K562 (cell line): ENCODE measurements around the gene UBN1. TPM values are rescaled to one million over a fixed set of nuclear protein-coding genes. Genes with fewer than 3 reads are reported as not detected.

Experiments used
- ATAC-seq: fragments of 200-7000 bp; cut with Tn5 transposase; 3 replicates; pipeline ENCODE4 v1.9.1; 2020; ENCODE audit warnings: moderate library complexity
- BruUV-seq: library from RNA; stranded (reverse); fragments of 400-500 nt; replicated peaks from 2 replicates; lab custom pipeline; 2021; lab: Mats Ljungman, UMichigan
- CTCF ChIA-PET: fragments of 300-600 bp; formaldehyde crosslinking; extraction: SDS; loops from one replicate; lab custom pipeline; 2021; ENCODE audit warnings: low intra/inter-chr PET ratio; lab: Yijun Ruan, JAX
- POLR2A ChIA-PET: fragments of 300-600, 350-650 bp; sonication (Branson Sonifier 250); formaldehyde crosslinking; extraction: SDS; loops from one replicate; lab custom pipeline; 2021; ENCODE audit warnings: antibody characterized with exemption, inconsistent platforms; lab: Yijun Ruan, JAX
- DNase-seq, 4 experiments: peaks; one replicate each; pipeline versions ENCODE4 v3.0.0 to v3.0.0-alpha.2; 2011 to 2018; ENCODE audit warnings: low spot score in 3 of 4, mixed read lengths in 3 of 4; ENCODE audit errors: extremely low read depth in 1 of 4
- FAIRE-seq: peaks from 2 replicates; lab custom pipeline; 2011; peaks lifted over from hg19 to GRCh38; lab: Jason Lieb, UNC
- H2AFZ ChIP-seq: 2 replicates; pipeline ENCODE4 v1.6.0; 2011; ENCODE audit warnings: low read depth, low read length, control low read depth, inconsistent platforms
- H3K27ac ChIP-seq: fragments of 200-600 bp; 3 replicates; pipeline ENCODE4 v1.8.0; 2011; ENCODE audit warnings: low read depth, mild to moderate bottlenecking, control low read depth, inconsistent platforms, low read length, moderate library complexity, mixed read lengths; ENCODE audit errors: extremely low read depth
- H3K27me3 ChIP-seq, 2 experiments: fragments of 300-600 bp in 1 of 2; 2 replicates in 1 of 2; 3 replicates in 1 of 2; pipeline versions ENCODE4 v1.6.0 to v1.8.0; 2011; ENCODE audit warnings: inconsistent platforms in 2 of 2, low read length in 2 of 2, mild to moderate bottlenecking in 1 of 2, mixed read lengths in 1 of 2, moderate library complexity in 1 of 2; ENCODE audit not compliant: control insufficient read depth in 2 of 2, insufficient read depth in 2 of 2
- H3K36me3 ChIP-seq: fragments of 300-600 bp; 3 replicates; pipeline ENCODE4 v1.8.0; 2011; ENCODE audit warnings: mild to moderate bottlenecking, low read length, inconsistent platforms; ENCODE audit not compliant: control insufficient read depth, insufficient read depth
- H3K4me1 ChIP-seq, 2 experiments: fragments of 200-600 bp in 1 of 2; replicated peaks in 1 of 2; 2 replicates in 1 of 2; 3 replicates in 1 of 2; pipeline versions ENCODE4 v1.5.1 to v1.8.0; 2011; ENCODE audit warnings: inconsistent platforms in 2 of 2, low read length in 2 of 2, mild to moderate bottlenecking in 1 of 2, mixed read lengths in 1 of 2, moderate library complexity in 1 of 2; ENCODE audit not compliant: control insufficient read depth in 2 of 2, insufficient read depth in 2 of 2
- H3K4me2 ChIP-seq: 2 replicates; pipeline ENCODE4 v1.6.1; 2011; ENCODE audit warnings: low read length, control low read depth, inconsistent platforms, mixed read lengths; ENCODE audit not compliant: insufficient read depth
- H3K4me3 ChIP-seq: fragments of 200-600 bp; sonication (generic), shearing (Covaris generic); 2 replicates; pipeline ENCODE4 v1.5.1; 2016; ENCODE audit warnings: control low read depth, inconsistent platforms
- H3K79me2 ChIP-seq: fragments of 200-600 bp; 3 replicates; pipeline ENCODE4 v1.8.0; 2011; ENCODE audit warnings: low read length, inconsistent platforms; ENCODE audit not compliant: control insufficient read depth, insufficient read depth
- H3K9ac ChIP-seq, 2 experiments: 2 replicates each; pipeline versions ENCODE4 v1.6.0 to v1.6.1; 2011; ENCODE audit warnings: low read depth in 2 of 2, low read length in 2 of 2, control low read depth in 1 of 2, inconsistent platforms in 1 of 2, mild to moderate bottlenecking in 1 of 2, mixed read lengths in 1 of 2; ENCODE audit not compliant: insufficient read depth in 1 of 2
- H3K9me1 ChIP-seq: one replicate; pipeline ENCODE4 v1.6.0; 2011; ENCODE audit warnings: inconsistent platforms, mild to moderate bottlenecking, low read length, moderate library complexity; ENCODE audit not compliant: control insufficient read depth, insufficient read depth
- H3K9me3 ChIP-seq: replicated peaks from 2 replicates; pipeline ENCODE4 v1.5.1; 2011; ENCODE audit warnings: low read depth, low read length, inconsistent platforms; ENCODE audit not compliant: control insufficient read depth, insufficient read depth
- H4K20me1 ChIP-seq: replicated peaks from 2 replicates; pipeline ENCODE4 v1.6.1; 2011; ENCODE audit warnings: low read length, inconsistent platforms, mixed read lengths; ENCODE audit not compliant: control insufficient read depth, insufficient read depth
- ARHGAP35 ChIP-seq: fragments of 450-650 bp; IDR thresholded peaks from 2 replicates; pipeline ENCODE4 v1.6.1; 2018; ENCODE audit not compliant: partially characterized antibody
- ATF1 ChIP-seq, 2 experiments: fragments of 450-650 bp in 1 of 2; IDR thresholded peaks; 2 replicates each; pipeline ENCODE4 v1.6.1; 2016; ENCODE audit warnings: missing compliant biosample characterization in 1 of 2, missing genetic modification characterization in 1 of 2
- ATF7 ChIP-seq: fragments of 450-650 bp; IDR thresholded peaks from 2 replicates; pipeline ENCODE4 v1.7.1; 2014; ENCODE audit warnings: mild to moderate bottlenecking, moderate library complexity
- FOXK2 ChIP-seq, 2 experiments: fragments of 450-650 bp; IDR thresholded peaks in 1 of 2; conservative IDR thresholded peaks in 1 of 2; 2 replicates each; pipeline ENCODE4 v1.6.1; 2016; ENCODE audit warnings: low read depth in 2 of 2, mild to moderate bottlenecking in 1 of 2
- GABPB2 ChIP-seq: fragments of 250-450 bp; sonication (Bioruptor Pico); conservative IDR thresholded peaks from 2 replicates; pipeline ENCODE4 v1.5.1; 2021; ENCODE audit warnings: mild to moderate bottlenecking
- LARP7 ChIP-seq: fragments of 450-650 bp; IDR thresholded peaks from 2 replicates; pipeline ENCODE4 v1.6.1; 2016
- RAD21 ChIP-seq, 2 experiments: fragments of 250-450 bp in 1 of 2; fragments of 450-650 bp in 1 of 2; sonication (Bioruptor Pico) in 1 of 2; formaldehyde crosslinking in 1 of 2; IDR thresholded peaks in 1 of 2; conservative IDR thresholded peaks in 1 of 2; 2 replicates each; pipeline versions ENCODE4 v1.4.0 to v1.8.0; 2020 to 2022; ENCODE audit warnings: mild to moderate bottlenecking in 2 of 2, moderate library complexity in 1 of 2
- SMC3 ChIP-seq: conservative IDR thresholded peaks from 2 replicates; pipeline ENCODE4 v1.6.1; 2011; ENCODE audit warnings: low read depth, low read length, improper control_type of control experiment; ENCODE audit not compliant: insufficient read depth
- TEAD2 ChIP-seq: fragments of 450-650 bp; IDR thresholded peaks from 2 replicates; pipeline ENCODE4 v1.6.1; 2016; ENCODE audit warnings: missing genetic modification characterization, control low read depth, missing compliant biosample characterization
- THRA ChIP-seq: fragments of 450-650 bp; IDR thresholded peaks from 2 replicates; pipeline ENCODE4 v1.6.1; 2017; ENCODE audit warnings: mild to moderate bottlenecking, moderate library complexity
- ZKSCAN3 ChIP-seq: fragments of 250-450 bp; sonication (Bioruptor Pico); IDR thresholded peaks from 2 replicates; pipeline ENCODE4 v1.4.0; 2020
- ZNF354B ChIP-seq: fragments of 250-450 bp; sonication (Bioruptor Pico); IDR thresholded peaks from 2 replicates; pipeline ENCODE4 v1.4.0; 2020
- WGBS: fragments of 100-300 bp; shearing (Covaris generic); methylation state at CpG from one replicate; pipeline ENCODE4 v1.1.6; 2016; ENCODE audit warnings: low coverage, mixed read lengths; ENCODE audit not compliant: insufficient coverage; ENCODE audit errors: missing lambda C conversion rate; 5-methylcytosine and 5-hydroxymethylcytosine counted together
- in situ Hi-C: fragments of 300-500 bp; cut with MboI; formaldehyde crosslinking; loops from 4 replicates; pipeline ENCODE4 v1.15.0; 2018; ENCODE audit warnings: inconsistent platforms, mixed read lengths
- intact Hi-C: fragments of 100-400 bp; cut with micrococcal nuclease; formaldehyde crosslinking; loops from 2 replicates; pipeline ENCODE4 v1.14.2; 2022
- polyA plus RNA-seq, 8 experiments: library from polyadenylated mRNA; depleted of rRNA in 4 of 8; stranded (reverse) in 5 of 8; unstranded in 3 of 8; fragments of >200 nt; fragmentation: Nextera tagmentation in 2 of 8; fragmentation: Illumina TruSeq in 1 of 8; extraction: Ambion mirVana in 2 of 8; extraction: Trizol in 1 of 8; gene quantifications; 2 replicates each; pipeline versions ENCODE4 v1.2.1 to v1.2.3, GENCODE V29; 2011 to 2014; ENCODE audit warnings: inconsistent platforms in 1 of 8, missing spikeins in 1 of 8
- total RNA-seq, 7 experiments: library from RNA; depleted of rRNA in 6 of 7; stranded (reverse); fragments of >200 nt in 6 of 7; fragmentation: Illumina TruSeq in 2 of 7; extraction: Trizol in 2 of 7; gene quantifications; 2 replicates each; pipeline versions ENCODE4 v1.2.1 to v1.2.3, GENCODE V29; 2011 to 2021; ENCODE audit warnings: low replicate concordance in 1 of 7
- TF ChIP-seq, protein P1 (sequence below): fragments of 250-450 bp; sonication (Bioruptor Pico); IDR thresholded peaks from 2 replicates; pipeline ENCODE4 v1.8.0; 2021; ENCODE audit warnings: moderate library complexity, mild to moderate bottlenecking, inconsistent platforms
- TF ChIP-seq, protein P2 (sequence below): sonication (generic); formaldehyde crosslinking; IDR thresholded peaks from 2 replicates; pipeline ENCODE4 v1.9.0; 2022; ENCODE audit warnings: mild to moderate bottlenecking, missing genetic modification reagents
- TF ChIP-seq, protein P3 (sequence below): fragments of 250-450 bp; sonication (Bioruptor Pico); IDR thresholded peaks from 2 replicates; pipeline ENCODE4 v1.4.0; 2020; ENCODE audit warnings: mild to moderate bottlenecking, moderate library complexity
- TF ChIP-seq, protein P4 (sequence below): sonication (generic); formaldehyde crosslinking; IDR thresholded peaks from 2 replicates; pipeline ENCODE4 v1.8.0; 2022; ENCODE audit warnings: missing genetic modification reagents, mild to moderate bottlenecking, borderline replicate concordance

The UBN1 gene
- total and polyA plus RNA-seq, 9 of the 15 experiments (the other 6 are each of a cell fraction or from before 2014, with no cell fraction given), result 1.5 to 45.7 (median 20.6) TPM

DNA sequence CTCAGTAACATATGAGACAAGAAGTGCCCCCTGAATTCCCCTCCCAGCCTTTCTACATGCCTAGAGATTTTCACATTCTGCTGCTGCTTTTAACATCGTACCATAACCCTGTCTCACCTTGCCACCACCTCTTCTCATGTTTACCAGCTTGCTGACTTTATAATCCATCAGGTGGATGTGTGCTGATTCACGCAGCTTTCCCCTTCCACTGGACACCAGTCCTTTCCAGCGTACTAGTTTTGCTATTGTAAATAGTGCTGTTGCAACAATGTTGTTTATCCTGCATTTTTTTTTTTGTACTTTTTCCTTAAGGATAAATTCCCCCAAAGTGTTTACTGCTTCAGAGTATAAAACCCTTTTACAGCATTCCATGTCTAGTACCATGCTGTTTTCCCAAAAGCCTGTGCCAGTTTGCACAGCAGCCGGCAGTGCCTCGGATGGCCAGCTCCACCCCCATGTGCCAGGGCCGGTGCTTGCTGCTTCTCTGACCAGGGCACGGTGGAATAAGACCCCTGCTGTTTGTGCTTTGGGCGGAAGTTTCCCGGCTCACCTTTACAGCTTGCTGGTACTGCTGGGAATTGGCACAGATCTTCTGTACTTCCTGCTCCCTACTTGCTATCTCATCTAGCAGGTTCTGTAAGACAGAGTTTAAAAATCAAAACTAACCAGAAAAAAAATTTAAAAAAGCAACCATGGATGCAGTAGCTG lies 41.3 kb downstream of the UBN1 start:
- Histone ChIP-seq H2AFZ (no peak overlapping the region), H3K9me1 (peaks cover 3% of the 10 kb centered on the region), H3K4me1 (peaks cover 17 to 54% of the 10 kb centered on the region in 2 experiments; a peak in 4 of 5 replicates), H3K9me3 (peaks cover 3% of the 10 kb centered on the region; the same call in 1 of the 2 replicates), H3K27me3 (no peaks in the 10 kb centered on the region), H3K27ac (no peak overlapping the region), H3K36me3 (peaks cover 27% of the 10 kb centered on the region; the same call in 2 of the 3 replicates), H3K4me3 (no peak overlapping the region), H3K4me2 (no peak overlapping the region), H4K20me1 (peaks cover 12% of the 10 kb centered on the region), H3K9ac (peak overlapping the region in 1 of 2 experiments; percentile 66; a peak in 1 of 4 replicates), H3K79me2 (no peaks in the 10 kb centered on the region)
- BruUV-seq, result no TSS peak
- POLR2A ChIA-PET, result interaction anchor here (0.6 to 0.7 kb wide), 2 partner anchors 12 to 518 kb away, joined by 3 read pairs; no protein-coding TSS in a partner anchor
- no peak for ATAC-seq
- WGBS, result 83% methylated on average over 9 of the region's 9 CpGs
- intact Hi-C loops, result loop anchor here (10.0 kb wide), 1 partner anchor 46 kb away; the partner anchor contains the start of gene PPL
- in situ Hi-C loops, result no loop called here
- TF ChIP-seq, protein P1, sequence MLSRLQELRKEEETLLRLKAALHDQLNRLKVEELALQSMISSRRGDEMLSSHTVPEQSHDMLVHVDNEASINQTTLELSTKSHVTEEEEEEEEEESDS (CRISPR knock-in tag), result no peak
- TF ChIP-seq FOXK2 (conservative IDR thresholded peaks at IDR 0.05 in 1 of 2, IDR thresholded peaks at IDR 0.05 in 1 of 2; ENCODE audit: low read depth in 2 of 2) (no peak), ZKSCAN3 (CRISPR knock-in tag) (no peak), TEAD2 (tag) (no peak), ATF1 (CRISPR knock-in tag; IDR thresholded peaks at IDR 0.05) (no peak), ATF1 (tag; IDR thresholded peaks at IDR 0.05) (no peak), GABPB2 (CRISPR knock-in tag) (no peak), ARHGAP35 (no peak), LARP7 (no peak), THRA (no peak), SMC3 (no peak), ZNF354B (CRISPR knock-in tag) (no peak), RAD21 (CRISPR knock-in tag; conservative IDR thresholded peaks at IDR 0.05 in 1 of 2, IDR thresholded peaks at IDR 0.05 in 1 of 2) (no peak), ATF7 (no peak)
- TF ChIP-seq, protein P2, sequence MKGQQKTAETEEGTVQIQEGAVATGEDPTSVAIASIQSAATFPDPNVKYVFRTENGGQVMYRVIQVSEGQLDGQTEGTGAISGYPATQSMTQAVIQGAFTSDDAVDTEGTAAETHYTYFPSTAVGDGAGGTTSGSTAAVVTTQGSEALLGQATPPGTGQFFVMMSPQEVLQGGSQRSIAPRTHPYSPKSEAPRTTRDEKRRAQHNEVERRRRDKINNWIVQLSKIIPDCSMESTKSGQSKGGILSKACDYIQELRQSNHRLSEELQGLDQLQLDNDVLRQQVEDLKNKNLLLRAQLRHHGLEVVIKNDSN, result no peak
- TF ChIP-seq, protein P3, sequence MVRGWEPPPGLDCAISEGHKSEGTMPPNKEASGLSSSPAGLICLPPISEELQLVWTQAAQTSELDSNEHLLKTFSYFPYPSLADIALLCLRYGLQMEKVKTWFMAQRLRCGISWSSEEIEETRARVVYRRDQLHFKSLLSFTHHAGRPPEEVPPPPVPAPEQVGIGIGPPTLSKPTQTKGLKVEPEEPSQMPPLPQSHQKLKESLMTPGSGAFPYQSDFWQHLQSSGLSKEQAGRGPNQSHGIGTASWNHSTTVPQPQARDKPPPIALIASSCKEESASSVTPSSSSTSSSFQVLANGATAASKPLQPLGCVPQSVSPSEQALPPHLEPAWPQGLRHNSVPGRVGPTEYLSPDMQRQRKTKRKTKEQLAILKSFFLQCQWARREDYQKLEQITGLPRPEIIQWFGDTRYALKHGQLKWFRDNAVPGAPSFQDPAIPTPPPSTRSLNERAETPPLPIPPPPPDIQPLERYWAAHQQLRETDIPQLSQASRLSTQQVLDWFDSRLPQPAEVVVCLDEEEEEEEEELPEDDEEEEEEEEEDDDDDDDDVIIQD (CRISPR knock-in tag), result no peak
- TF ChIP-seq, protein P4, sequence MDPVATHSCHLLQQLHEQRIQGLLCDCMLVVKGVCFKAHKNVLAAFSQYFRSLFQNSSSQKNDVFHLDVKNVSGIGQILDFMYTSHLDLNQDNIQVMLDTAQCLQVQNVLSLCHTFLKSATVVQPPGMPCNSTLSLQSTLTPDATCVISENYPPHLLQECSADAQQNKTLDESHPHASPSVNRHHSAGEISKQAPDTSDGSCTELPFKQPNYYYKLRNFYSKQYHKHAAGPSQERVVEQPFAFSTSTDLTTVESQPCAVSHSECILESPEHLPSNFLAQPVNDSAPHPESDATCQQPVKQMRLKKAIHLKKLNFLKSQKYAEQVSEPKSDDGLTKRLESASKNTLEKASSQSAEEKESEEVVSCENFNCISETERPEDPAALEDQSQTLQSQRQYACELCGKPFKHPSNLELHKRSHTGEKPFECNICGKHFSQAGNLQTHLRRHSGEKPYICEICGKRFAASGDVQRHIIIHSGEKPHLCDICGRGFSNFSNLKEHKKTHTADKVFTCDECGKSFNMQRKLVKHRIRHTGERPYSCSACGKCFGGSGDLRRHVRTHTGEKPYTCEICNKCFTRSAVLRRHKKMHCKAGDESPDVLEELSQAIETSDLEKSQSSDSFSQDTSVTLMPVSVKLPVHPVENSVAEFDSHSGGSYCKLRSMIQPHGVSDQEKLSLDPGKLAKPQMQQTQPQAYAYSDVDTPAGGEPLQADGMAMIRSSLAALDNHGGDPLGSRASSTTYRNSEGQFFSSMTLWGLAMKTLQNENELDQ (CRISPR knock-in tag), result no peak
- no peak for FAIRE-seq
- DNase-seq, result no peak
- CTCF ChIA-PET, result no interaction called here
